ENCODE data around the gene S100A3. TPM values are rescaled to one million over a fixed set of nuclear protein-coding genes. Genes with fewer than 3 reads are reported as not detected.
"Not testable (repeated sequence)": the region's sequence is repeated elsewhere in the genome, so short reads cannot be mapped to it uniquely, and the experiment has no call there.

The S100A3 gene
- polyA plus RNA-seq, 2 of the 4 experiments (the other 2 are of a cell fraction) = 25.0 to 74.0 TPM

GRCh38 chr1:153563991-153564390, 14.9 kb upstream of the S100A3 start:
- CTCF ChIA-PET = interaction anchor here (1.0 to 8.3 kb wide), 7 partner anchors 8 to 212 kb away, joined by 5 to 141 read pairs (median 8); partner anchors contain the start of genes S100A13, S100A3, S100A4 and S100A5
- ATAC-seq = no peak
- 90% methylated on average over 5 of the region's 7 CpGs for WGBS (ENCODE audit: missing lambda C conversion rate)
- POLR2A ChIA-PET = no interaction called here
- TF ChIP-seq MAFK (IDR thresholded peaks at IDR 0.05; ENCODE audit: partially characterized antibody) (no peak), HOXA7 (CRISPR knock-in tag; IDR thresholded peaks at IDR 0.05) (no peak), BCL3 (IDR thresholded peaks at IDR 0.05) (no peak), TP53 (CRISPR knock-in tag; IDR thresholded peaks at IDR 0.05) (no peak), CEBPB (IDR thresholded peaks at IDR 0.05) (no peak), SREBF2 (IDR thresholded peaks at IDR 0.05) (no peak), NFE2L2 (conservative IDR thresholded peaks at IDR 0.05; ENCODE audit: low read length) (no peak), SMC3 (IDR thresholded peaks at IDR 0.05) (no peak), NR3C1 (IDR thresholded peaks at IDR 0.05) (no peak), MAX (IDR thresholded peaks at IDR 0.05) (no peak), ELK1 (IDR thresholded peaks at IDR 0.05; ENCODE audit: low read depth, low read length) (no peak), FOXS1 (CRISPR knock-in tag; IDR thresholded peaks at IDR 0.05) (no peak), FOSL2 (IDR thresholded peaks at IDR 0.05) (no peak), FOSL2 (CRISPR knock-in tag; IDR thresholded peaks at IDR 0.05) (no peak), RARB (CRISPR knock-in tag; IDR thresholded peaks at IDR 0.05) (no peak), E2F6 (IDR thresholded peaks at IDR 0.05; ENCODE audit: borderline replicate concordance, low read depth) (no peak), RNF2 (IDR thresholded peaks at IDR 0.05; ENCODE audit: borderline replicate concordance, low read depth) (no peak)
- no peak overlapping the region for H3K4me3 ChIP-seq
- no peaks in the 10 kb centered on the region for H3K9me3 ChIP-seq
- H3K4me2 ChIP-seq = peak overlapping the region; percentile 80; the same call in 1 of the 3 replicates
- no peak for FAIRE-seq
- H3K27ac ChIP-seq = peak overlapping the region; percentile 97 to 100
- DNase-seq (ENCODE audit: low read depth in 1 of 2, low spot score in 1 of 2) = no peak
- peaks cover 59% of the 10 kb centered on the region for H3K4me1 ChIP-seq

GRCh38 chr1:153563483-153563901, 14.4 kb upstream of the S100A3 start:
- DNase-seq (ENCODE audit: low read depth in 1 of 2, low spot score in 1 of 2) (no peak), FAIRE-seq (no peak), ATAC-seq (no peak)
- ChIA-PET POLR2A (no interaction called here), CTCF (interaction anchor here (1.0 to 8.3 kb wide), 9 partner anchors 9 to 211 kb away, joined by 3 to 141 read pairs (median 8); partner anchors contain the start of genes S100A13, S100A3, S100A4 and S100A5)
- no peak overlapping the region for H3K4me3 ChIP-seq
- H3K4me1 ChIP-seq = peaks cover 55% of the 10 kb centered on the region
- peak overlapping the region; percentile 97 to 100; a peak in 5 of 6 replicates for H3K27ac ChIP-seq
- no peak overlapping the region for H3K4me2 ChIP-seq
- 84% methylated on average over 6 of the region's 6 CpGs for WGBS (ENCODE audit: missing lambda C conversion rate)
- TF ChIP-seq CHD2 (IDR thresholded peaks at IDR 0.05; ENCODE audit: low read length, partially characterized antibody) (no peak), MAX (IDR thresholded peaks at IDR 0.05) (no peak), KDM5A (IDR thresholded peaks at IDR 0.05) (no peak), JUN (IDR thresholded peaks at IDR 0.05) (no peak), ZC3H11A (IDR thresholded peaks at IDR 0.05) (no peak), HOXA7 (CRISPR knock-in tag; IDR thresholded peaks at IDR 0.05) (no peak), GATA3 (IDR thresholded peaks at IDR 0.05; ENCODE audit: borderline replicate concordance) (no peak)
- no peaks in the 10 kb centered on the region for H3K9me3 ChIP-seq

GRCh38 chr1:153562021-153562420, 13.0 kb upstream of the S100A3 start:
- not testable (repeated sequence) for ATAC-seq; H3K4me3 ChIP-seq; DNase-seq (ENCODE audit: low read depth in 1 of 2, low spot score in 1 of 2); H3K9me3 ChIP-seq; FAIRE-seq; H3K4me2 ChIP-seq
- peaks cover 42% of the 10 kb centered on the region for H3K4me1 ChIP-seq
- 98% methylated on average over 3 of the region's 3 CpGs for WGBS (ENCODE audit: missing lambda C conversion rate)
- ChIA-PET POLR2A (interaction anchor here (1.6 kb wide), 1 partner anchor 16 kb away, joined by 5 read pairs; the partner anchor contains the start of gene S100A4), CTCF (interaction anchor here (0.6 to 8.3 kb wide), 9 partner anchors 10 to 385 kb away, joined by 3 to 141 read pairs (median 4); partner anchors contain the start of genes DENND4B, S100A13, S100A3 and S100A4)
- H3K27ac ChIP-seq = peak overlapping the region; percentile 26 to 40; a peak in 4 of 6 replicates

All from A549 (cell line).